Liver (tissue), 3 donors: Measurements from ENCODE around the gene ARHGEF4.

Experiments
- CTCF ChIP-seq: fragments of 150-350 bp; IDR thresholded peaks from 2 replicates; pipeline ENCODE4 v1.5.1; 2017; ENCODE audit warnings: improper control_type of control experiment, low read depth, low read length; ENCODE audit not compliant: missing input control
- EGR1 ChIP-seq, 2 donors: IDR thresholded peaks; 2 replicates each; pipeline ENCODE4 v1.6.1; 2016 to 2018; ENCODE audit warnings: antibody characterized with exemption in 2 of 2, low read depth in 2 of 2
- FOXA1 ChIP-seq: IDR thresholded peaks from 2 replicates; pipeline ENCODE4 v1.6.1; 2016; ENCODE audit warnings: antibody characterized with exemption
- GABPA ChIP-seq, 2 donors: IDR thresholded peaks in 1 of 2; conservative IDR thresholded peaks in 1 of 2; 2 replicates each; pipeline ENCODE4 v1.6.1; 2016; ENCODE audit warnings: antibody characterized with exemption in 2 of 2, mild to moderate bottlenecking in 1 of 2, moderate library complexity in 1 of 2
- JUND ChIP-seq, 2 donors: IDR thresholded peaks; 2 replicates each; pipeline ENCODE4 v1.6.1; 2016; ENCODE audit warnings: antibody characterized with exemption in 2 of 2
- MAX ChIP-seq: IDR thresholded peaks from 2 replicates; pipeline ENCODE4 v1.6.1; 2016; ENCODE audit warnings: antibody characterized with exemption
- SP1 ChIP-seq: IDR thresholded peaks from 2 replicates; pipeline ENCODE4 v1.6.1; 2018; ENCODE audit warnings: antibody characterized with exemption, mild to moderate bottlenecking
- YY1 ChIP-seq: IDR thresholded peaks from 2 replicates; pipeline ENCODE4 v1.6.1; 2016; ENCODE audit warnings: antibody characterized with exemption, mild to moderate bottlenecking
- ZBTB33 ChIP-seq: IDR thresholded peaks from 2 replicates; pipeline ENCODE4 v1.6.1; 2016; ENCODE audit warnings: antibody characterized with exemption
- TF ChIP-seq, protein P1 (sequence below): IDR thresholded peaks from 2 replicates; pipeline ENCODE4 v1.6.1; 2016; ENCODE audit warnings: antibody characterized with exemption, mild to moderate bottlenecking
- donor health status: healthy.
- donor health status: healthy.

GRCh38 chr2:131092458-131093005, 255.8 kb downstream of the ARHGEF4 start:
- no peak for TF ChIP-seq SP1
- no peak for TF ChIP-seq EGR1 (IDR thresholded peaks at IDR 0.05; ENCODE audit: low read depth in 2 of 2)
- no peak for TF ChIP-seq CTCF
- TF ChIP-seq ZBTB33, result no peak
- no peak for TF ChIP-seq YY1
- TF ChIP-seq GABPA (IDR thresholded peaks at IDR 0.05 in 1 of 2, conservative IDR thresholded peaks at IDR 0.05 in 1 of 2), result no peak
- TF ChIP-seq JUND (IDR thresholded peaks at IDR 0.05), result no peak
- TF ChIP-seq MAX, result no peak
- TF ChIP-seq, protein P1, sequence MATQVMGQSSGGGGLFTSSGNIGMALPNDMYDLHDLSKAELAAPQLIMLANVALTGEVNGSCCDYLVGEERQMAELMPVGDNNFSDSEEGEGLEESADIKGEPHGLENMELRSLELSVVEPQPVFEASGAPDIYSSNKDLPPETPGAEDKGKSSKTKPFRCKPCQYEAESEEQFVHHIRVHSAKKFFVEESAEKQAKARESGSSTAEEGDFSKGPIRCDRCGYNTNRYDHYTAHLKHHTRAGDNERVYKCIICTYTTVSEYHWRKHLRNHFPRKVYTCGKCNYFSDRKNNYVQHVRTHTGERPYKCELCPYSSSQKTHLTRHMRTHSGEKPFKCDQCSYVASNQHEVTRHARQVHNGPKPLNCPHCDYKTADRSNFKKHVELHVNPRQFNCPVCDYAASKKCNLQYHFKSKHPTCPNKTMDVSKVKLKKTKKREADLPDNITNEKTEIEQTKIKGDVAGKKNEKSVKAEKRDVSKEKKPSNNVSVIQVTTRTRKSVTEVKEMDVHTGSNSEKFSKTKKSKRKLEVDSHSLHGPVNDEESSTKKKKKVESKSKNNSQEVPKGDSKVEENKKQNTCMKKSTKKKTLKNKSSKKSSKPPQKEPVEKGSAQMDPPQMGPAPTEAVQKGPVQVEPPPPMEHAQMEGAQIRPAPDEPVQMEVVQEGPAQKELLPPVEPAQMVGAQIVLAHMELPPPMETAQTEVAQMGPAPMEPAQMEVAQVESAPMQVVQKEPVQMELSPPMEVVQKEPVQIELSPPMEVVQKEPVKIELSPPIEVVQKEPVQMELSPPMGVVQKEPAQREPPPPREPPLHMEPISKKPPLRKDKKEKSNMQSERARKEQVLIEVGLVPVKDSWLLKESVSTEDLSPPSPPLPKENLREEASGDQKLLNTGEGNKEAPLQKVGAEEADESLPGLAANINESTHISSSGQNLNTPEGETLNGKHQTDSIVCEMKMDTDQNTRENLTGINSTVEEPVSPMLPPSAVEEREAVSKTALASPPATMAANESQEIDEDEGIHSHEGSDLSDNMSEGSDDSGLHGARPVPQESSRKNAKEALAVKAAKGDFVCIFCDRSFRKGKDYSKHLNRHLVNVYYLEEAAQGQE, result no peak
- no peak for TF ChIP-seq FOXA1
